ENCODE measurements around the gene BRSK1. TPM values are rescaled to one million over a fixed set of nuclear protein-coding genes. Genes with fewer than 3 reads are reported as not detected.

BRSK1 gene
- polyA plus RNA-seq, 1 experiment = 9.5 TPM

DNA sequence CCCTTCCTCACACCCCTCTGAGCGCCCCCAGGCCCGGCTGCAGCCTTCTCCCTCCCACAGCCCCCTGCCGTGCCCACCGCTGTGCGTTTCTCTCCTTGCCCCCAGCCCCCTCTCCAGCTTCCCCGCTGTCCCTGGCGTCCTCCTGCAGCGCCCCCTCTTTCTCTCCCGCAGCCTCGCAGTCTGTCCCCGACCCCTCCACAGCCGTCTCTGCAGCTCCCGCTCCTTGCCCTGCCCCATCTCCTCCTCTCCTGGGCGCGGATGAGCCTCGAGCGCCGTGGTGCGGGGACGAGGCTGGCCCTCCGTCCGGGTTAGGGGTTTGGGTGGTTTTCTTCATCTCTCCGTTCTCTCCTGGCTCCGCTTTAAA is 57.0 kb downstream of the BRSK1 start:
- H3K27ac ChIP-seq (ENCODE audit: low read depth, low read length) = no peak overlapping the region
- POLR2A ChIA-PET = interaction anchor here (0.7 kb wide), 1 partner anchor 1198 kb away, joined by 5 read pairs; no protein-coding TSS in a partner anchor

DNA sequence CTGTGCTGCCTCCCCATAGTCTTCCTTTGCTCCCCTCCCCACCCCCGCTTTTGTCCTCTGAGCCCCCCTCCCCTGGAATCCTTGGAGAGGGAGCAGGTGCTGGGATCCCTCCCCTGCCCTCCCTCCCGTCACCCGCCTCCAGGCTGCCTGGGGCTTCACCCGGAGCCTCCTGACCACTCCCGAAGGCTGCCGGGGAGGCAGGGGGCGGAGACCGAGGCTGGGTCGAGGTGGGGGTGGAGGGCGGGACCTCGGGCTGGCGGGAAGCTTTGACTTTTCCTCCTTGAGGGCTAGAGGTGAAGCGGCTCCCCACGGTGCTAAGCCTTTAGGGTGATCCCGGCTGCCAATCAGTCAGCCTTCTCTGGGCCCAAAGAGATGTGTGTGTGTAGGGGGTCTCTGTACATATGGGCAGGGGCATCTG is 57.4 kb downstream of the BRSK1 start:
- Histone ChIP-seq H3K9me3 (ENCODE audit: control insufficient read depth, insufficient read depth, low read length) (no peaks in the 10 kb centered on the region; the same call in 1 of the 2 replicates), H3K4me3 (ENCODE audit: low read depth, low read length) (peak overlapping the region; percentile 79), H3K27ac (ENCODE audit: low read depth, low read length) (no peak overlapping the region), H3K27me3 (ENCODE audit: control insufficient read depth, insufficient read depth, low read length) (no peaks in the 10 kb centered on the region)
- no peak for DNase-seq (ENCODE audit: low read depth, low spot score)
- POLR2A ChIA-PET = interaction anchor here (0.7 kb wide), 1 partner anchor 1199 kb away, joined by 5 read pairs; no protein-coding TSS in a partner anchor
- no peak for TF ChIP-seq CTCF (IDR thresholded peaks at IDR 0.05; ENCODE audit: low read depth, low read length)
- CTCF ChIA-PET = interaction anchor here (0.6 to 0.7 kb wide), 2 partner anchors 195 to 200 kb away, joined by 3 to 4 read pairs; no protein-coding TSS in a partner anchor

More for the DNA sequence above, 57.0 kb downstream of the BRSK1 start:
- no peak for DNase-seq (ENCODE audit: low read depth, low spot score)
- H3K9me3 ChIP-seq (ENCODE audit: control insufficient read depth, insufficient read depth, low read length) = no peaks in the 10 kb centered on the region; the same call in 1 of the 2 replicates
- CTCF ChIA-PET = interaction anchor here (0.6 kb wide), 1 partner anchor 195 kb away, joined by 3 read pairs; no protein-coding TSS in a partner anchor
- no peaks in the 10 kb centered on the region for H3K27me3 ChIP-seq (ENCODE audit: control insufficient read depth, insufficient read depth, low read length)
- H3K4me3 ChIP-seq (ENCODE audit: low read depth, low read length) = peak overlapping the region; percentile 79
- TF ChIP-seq CTCF (IDR thresholded peaks at IDR 0.05; ENCODE audit: low read depth, low read length) = peak; percentile 28

- DNase-seq (ENCODE audit: low read depth, low spot score) = no peak
- CTCF ChIA-PET = interaction anchor here (0.7 kb wide), 1 partner anchor 201 kb away, joined by 4 read pairs; no protein-coding TSS in a partner anchor
- no peaks in the 10 kb centered on the region; the same call in 1 of the 2 replicates for H3K9me3 ChIP-seq (ENCODE audit: control insufficient read depth, insufficient read depth, low read length)
- no peaks in the 10 kb centered on the region for H3K27me3 ChIP-seq (ENCODE audit: control insufficient read depth, insufficient read depth, low read length)
- no peak overlapping the region for H3K27ac ChIP-seq (ENCODE audit: low read depth, low read length)
- peak overlapping the region; percentile 38 for H3K4me3 ChIP-seq (ENCODE audit: low read depth, low read length)
- POLR2A ChIA-PET = no interaction called here
- TF ChIP-seq CTCF (IDR thresholded peaks at IDR 0.05; ENCODE audit: low read depth, low read length) = no peak
Measured at GRCh38 chr19:55341595-55342531, 58.1 kb downstream of the BRSK1 start.

- H3K4me3 ChIP-seq (ENCODE audit: low read depth, low read length) = no peak overlapping the region
- H3K27ac ChIP-seq (ENCODE audit: low read depth, low read length) = no peak overlapping the region
- DNase-seq (ENCODE audit: low read depth, low spot score) = no peak
- H3K9me3 ChIP-seq (ENCODE audit: control insufficient read depth, insufficient read depth, low read length) = no peaks in the 10 kb centered on the region; the same call in 1 of the 2 replicates
- ChIA-PET POLR2A (interaction anchor here (0.5 to 1.2 kb wide), 2 partner anchors 26 to 63 kb away, joined by 4 to 6 read pairs; partner anchors contain the start of genes IL11 and UBE2S), CTCF (interaction anchor here (1.0 kb wide), 1 partner anchor 43 kb away, joined by 4 read pairs; no protein-coding TSS in a partner anchor)
- H3K27me3 ChIP-seq (ENCODE audit: control insufficient read depth, insufficient read depth, low read length) = no peaks in the 10 kb centered on the region
- no peak for TF ChIP-seq CTCF (IDR thresholded peaks at IDR 0.05; ENCODE audit: low read depth, low read length)
Measured at GRCh38 chr19:55344444-55344843, 60.6 kb downstream of the BRSK1 start.

All from AG04450 (cell line).